Upper lobe of left lung (tissue), 4 donors: ENCODE measurements around the gene PPP1R9A.

Experiments
- POLR2A ChIP-seq, 4 donors: fragments of 450-650 bp; IDR thresholded peaks; one replicate each; pipeline ENCODE4 v1.5.1; 2016 to 2017; ENCODE audit warnings: antibody characterized with exemption in 4 of 4, mild to moderate bottlenecking in 2 of 4
- POLR2AphosphoS5 ChIP-seq, 2 donors: sonication (generic); formaldehyde crosslinking; IDR thresholded peaks; one replicate each; pipeline ENCODE4 v1.5.1; 2017; ENCODE audit warnings: antibody characterized with exemption in 2 of 2
- TF ChIP-seq, protein P1 (sequence below), 6 experiments: fragments of 450-650 bp in 4 of 6; fragments of 200-600 bp in 2 of 6; sonication (generic) in 2 of 6; IDR thresholded peaks; one replicate each; pipeline ENCODE4 v1.5.1; 2016 to 2019; ENCODE audit warnings: antibody characterized with exemption in 6 of 6

- TF ChIP-seq, protein P1, sequence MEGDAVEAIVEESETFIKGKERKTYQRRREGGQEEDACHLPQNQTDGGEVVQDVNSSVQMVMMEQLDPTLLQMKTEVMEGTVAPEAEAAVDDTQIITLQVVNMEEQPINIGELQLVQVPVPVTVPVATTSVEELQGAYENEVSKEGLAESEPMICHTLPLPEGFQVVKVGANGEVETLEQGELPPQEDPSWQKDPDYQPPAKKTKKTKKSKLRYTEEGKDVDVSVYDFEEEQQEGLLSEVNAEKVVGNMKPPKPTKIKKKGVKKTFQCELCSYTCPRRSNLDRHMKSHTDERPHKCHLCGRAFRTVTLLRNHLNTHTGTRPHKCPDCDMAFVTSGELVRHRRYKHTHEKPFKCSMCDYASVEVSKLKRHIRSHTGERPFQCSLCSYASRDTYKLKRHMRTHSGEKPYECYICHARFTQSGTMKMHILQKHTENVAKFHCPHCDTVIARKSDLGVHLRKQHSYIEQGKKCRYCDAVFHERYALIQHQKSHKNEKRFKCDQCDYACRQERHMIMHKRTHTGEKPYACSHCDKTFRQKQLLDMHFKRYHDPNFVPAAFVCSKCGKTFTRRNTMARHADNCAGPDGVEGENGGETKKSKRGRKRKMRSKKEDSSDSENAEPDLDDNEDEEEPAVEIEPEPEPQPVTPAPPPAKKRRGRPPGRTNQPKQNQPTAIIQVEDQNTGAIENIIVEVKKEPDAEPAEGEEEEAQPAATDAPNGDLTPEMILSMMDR (IDR thresholded peaks at IDR 0.05) = no peak
- TF ChIP-seq POLR2A (IDR thresholded peaks at IDR 0.05) = no peak
- TF ChIP-seq POLR2AphosphoS5 (IDR thresholded peaks at IDR 0.05) = no peak
These were observed 23.8 kb upstream of the PPP1R9A start for GRCh38 chr7:94883616-94884015.
